ENCODE results near the gene ZNF195.
"Not testable (repeated sequence)": the region's sequence is repeated elsewhere in the genome, so short reads cannot be mapped to it uniquely, and the experiment has no call there.

The ZNF195 gene

DNA sequence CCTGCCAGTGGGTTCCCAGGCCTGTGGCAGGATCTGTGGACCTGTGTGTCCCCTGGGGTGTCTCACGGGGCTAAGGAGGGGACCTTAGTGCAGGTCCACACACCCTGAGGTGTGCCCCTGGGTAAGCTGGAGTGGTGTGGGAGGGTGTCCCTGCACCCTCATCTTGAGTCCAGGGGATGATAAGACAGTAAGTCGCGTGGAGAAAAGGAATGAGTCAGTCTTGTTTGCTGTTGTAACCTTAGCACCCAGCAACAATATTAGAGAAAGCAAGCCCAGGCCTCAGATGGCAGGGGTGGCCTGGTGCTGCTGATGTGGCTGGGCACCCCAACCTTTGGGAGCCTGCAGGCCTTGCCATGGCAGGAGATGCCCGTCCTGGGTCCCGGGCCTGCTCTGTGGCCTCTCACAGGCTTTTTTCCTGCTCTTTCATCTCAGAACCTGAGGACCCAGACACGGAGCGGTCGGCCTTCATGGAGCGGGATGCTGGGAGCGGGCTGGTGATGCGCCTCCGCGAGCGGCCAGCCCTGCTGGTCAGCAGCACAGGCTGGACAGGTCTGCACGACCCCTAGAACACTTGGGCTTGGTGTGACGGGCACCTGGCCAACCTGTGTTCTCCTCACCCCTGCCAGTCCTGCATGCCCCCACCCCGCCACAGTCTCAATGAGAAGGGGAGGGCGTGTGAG is 23.4 kb upstream of the ZNF195 start:
- DNase-seq (ENCODE audit: low read depth) = not testable (repeated sequence)

DNA sequence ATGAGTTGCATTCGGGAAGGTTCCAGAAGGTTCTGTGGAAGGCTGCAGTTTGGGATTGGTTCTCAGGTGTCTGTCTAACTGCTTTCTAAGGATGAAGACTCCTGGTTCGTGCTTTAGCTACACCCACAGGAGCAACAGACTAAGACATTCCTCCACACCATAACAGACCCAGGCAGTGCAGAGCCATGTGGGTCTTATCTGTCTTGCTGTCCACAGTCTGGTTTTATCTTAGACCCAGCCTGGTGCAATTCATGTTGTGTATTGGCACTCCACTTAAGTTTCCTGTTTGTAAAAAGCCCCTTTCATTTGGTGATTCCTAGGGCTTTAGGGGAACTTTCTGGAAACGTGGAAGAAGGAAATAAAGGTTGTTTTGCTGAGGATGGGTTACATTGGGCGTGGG is 22.1 kb upstream of the ZNF195 start:
- DNase-seq (ENCODE audit: low read depth) = not testable (repeated sequence)

DNA sequence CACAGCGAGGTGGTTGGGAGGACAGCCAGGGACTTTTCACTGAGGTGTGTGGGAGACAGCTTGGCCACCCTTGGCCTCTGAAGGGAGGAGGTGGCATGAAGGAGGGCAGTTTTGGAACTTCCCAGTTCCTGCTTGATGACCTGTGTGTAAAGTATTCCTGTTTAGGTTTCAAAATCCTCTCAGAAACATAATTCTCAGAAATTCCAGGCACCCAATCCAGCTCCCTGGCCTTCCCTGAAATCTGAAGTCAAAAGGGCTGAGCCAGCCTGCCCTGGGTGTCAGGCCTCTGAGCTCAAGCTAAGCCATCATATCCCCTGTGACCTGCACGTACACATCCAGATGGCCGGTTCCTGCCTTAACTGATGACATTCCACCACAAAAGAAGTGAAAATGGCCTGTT is 19.6 kb upstream of the ZNF195 start:
- DNase-seq (ENCODE audit: low read depth) = not testable (repeated sequence)

DNA sequence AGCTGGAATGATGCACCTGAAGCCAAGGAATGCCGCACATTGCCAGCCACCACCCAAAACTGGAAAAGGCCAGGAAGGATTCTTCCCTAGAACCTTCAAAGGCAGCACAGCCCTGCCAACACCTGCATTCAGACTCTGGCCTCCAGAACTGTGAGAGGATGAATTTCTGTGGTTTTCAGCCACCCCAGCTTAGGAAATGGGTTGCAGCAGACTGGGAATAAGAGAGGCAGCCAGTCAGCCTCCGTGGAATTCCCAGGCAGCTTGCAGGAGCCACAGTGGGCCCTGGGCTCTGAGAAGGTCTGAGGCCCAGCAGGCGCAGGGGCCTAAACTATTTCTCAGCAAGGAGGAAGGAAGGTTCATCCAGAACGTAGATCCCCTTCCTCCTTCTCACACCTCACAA is 19.2 kb upstream of the ZNF195 start:
- not testable (repeated sequence) for DNase-seq (ENCODE audit: low read depth)

DNA sequence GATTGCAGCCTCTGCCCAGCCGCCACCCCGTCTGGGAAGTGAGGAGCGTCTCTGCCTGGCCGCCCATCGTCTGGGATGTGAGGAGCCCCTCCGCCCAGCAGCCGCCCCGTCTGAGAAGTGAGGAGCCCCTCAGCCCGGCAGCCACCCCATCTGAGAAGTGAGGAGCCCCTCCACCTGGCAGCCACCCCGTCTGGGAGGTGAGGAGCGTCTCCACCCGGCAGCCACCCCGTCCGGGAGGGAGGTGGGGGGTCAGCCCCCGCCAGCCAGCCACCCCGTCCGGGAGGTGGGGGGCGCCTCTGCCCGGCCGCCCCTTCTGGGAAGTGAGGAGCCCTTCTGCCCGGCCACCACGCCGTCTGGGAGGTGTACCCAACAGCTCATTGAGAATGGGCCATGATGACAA is 18.3 kb upstream of the ZNF195 start:
- DNase-seq (ENCODE audit: low read depth) = not testable (repeated sequence)

DNA sequence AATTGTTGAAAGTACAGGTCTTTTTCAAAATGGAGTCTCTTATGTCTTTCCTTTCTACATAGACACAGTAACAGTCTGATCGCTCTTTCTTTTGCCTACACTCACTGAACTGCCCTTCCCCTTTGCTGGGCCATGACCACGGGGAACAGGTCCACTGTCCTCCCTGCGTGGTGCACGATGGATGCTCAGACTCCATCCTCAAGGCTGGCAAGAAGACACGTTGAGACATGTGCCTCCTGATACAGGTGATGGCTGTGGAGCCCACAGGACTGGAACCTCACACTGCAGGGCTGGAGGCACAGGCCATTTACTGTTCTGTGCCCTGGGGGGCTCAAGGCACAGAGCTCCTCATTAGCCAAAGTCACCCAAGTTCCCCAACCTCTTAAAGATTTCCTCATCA is 16.5 kb upstream of the ZNF195 start:
- not testable (repeated sequence) for DNase-seq (ENCODE audit: low read depth)

DNA sequence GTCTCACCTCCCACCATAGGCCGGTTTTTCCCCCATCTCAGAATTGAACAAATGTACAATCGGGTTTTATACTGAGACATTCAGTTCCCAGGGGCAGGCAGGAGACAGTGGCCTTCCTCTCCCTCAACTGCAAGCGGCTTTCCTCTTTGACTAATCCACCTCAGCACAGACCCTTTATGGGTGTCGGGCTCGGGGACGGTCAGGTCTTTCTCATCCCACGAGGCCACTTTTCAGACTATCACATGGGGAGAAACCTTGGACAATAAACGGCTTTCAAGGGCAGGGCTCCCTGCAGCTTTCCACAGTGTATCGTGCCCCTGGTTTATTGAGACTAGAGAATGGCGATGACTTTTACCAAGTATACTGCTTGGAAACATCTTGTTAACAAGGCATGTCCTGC is 16.0 kb upstream of the ZNF195 start:
- not testable (repeated sequence) for DNase-seq (ENCODE audit: low read depth)

DNA sequence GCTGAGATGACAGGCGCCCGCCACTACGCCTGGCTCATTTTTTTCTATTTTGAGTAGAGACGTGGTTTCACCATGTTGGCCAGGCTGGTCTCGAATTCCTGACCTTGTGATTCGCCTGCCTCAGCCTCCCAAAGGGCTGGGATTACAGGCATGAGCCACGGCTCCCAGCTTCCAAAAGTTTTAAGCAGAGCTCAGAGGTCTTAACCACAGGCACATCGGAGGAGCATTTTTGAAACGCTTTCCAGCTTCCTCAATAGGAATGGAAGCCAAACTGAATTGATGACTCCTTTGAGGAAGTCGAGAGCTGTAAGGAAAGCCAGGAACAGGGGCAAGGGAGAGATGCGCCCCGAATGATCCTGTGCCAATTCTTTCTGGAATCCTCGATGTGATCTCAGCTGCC is 14.5 kb upstream of the ZNF195 start:
- DNase-seq (ENCODE audit: low read depth) = not testable (repeated sequence)

DNA sequence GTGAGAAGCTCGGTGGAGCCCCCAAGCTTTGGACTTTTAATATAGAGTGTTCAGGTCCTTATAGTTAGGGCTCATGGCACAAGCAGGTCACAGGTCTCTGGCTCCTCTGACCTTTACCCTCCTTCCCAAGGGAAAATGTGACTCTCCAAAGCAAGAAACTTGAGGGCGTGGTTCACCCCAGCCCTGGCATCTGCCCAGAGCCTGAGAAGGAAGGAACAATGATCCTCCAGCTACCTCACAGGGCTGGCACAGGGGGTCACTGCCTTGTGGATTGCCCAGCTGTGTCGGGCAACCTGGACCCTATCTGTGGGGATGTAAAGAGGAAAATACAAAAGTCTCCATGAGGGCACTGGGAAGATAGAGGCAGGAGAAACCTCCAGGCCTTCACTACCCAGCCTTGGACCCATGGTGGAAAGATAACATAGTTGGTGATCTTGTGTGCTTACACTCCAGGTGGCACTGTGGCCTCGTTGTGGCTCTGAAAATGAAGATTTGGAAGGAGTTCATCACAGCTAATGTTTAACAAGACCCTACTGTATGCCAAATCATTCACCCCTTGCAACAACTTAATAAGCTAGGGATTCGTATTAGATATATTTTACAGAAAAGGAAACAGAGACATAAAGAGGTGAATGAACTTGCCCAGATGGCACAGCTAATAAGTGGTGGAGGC is 3.8 kb upstream of the ZNF195 start:
- no peak for DNase-seq (ENCODE audit: low read depth)

DNA sequence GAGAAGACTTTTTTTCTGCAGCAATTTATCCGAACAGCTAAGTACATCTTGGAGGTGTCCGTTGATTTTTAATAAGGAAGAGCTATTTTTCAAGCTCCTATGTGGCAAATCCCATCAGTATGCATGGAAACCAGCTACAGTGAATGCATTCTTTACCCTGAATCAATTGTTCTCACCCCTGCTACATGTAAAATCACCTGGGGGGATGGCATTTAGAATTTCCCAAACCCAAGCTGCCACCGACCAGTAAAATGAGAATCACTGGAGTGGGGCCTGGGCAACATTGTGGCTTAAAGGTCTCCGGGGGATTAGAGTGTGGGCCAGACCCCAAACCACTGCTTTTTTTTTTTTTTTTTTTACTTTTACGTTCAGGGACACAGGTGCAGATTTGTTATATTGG is 2.8 kb upstream of the ZNF195 start:
- DNase-seq (ENCODE audit: low read depth) = no peak

DNA sequence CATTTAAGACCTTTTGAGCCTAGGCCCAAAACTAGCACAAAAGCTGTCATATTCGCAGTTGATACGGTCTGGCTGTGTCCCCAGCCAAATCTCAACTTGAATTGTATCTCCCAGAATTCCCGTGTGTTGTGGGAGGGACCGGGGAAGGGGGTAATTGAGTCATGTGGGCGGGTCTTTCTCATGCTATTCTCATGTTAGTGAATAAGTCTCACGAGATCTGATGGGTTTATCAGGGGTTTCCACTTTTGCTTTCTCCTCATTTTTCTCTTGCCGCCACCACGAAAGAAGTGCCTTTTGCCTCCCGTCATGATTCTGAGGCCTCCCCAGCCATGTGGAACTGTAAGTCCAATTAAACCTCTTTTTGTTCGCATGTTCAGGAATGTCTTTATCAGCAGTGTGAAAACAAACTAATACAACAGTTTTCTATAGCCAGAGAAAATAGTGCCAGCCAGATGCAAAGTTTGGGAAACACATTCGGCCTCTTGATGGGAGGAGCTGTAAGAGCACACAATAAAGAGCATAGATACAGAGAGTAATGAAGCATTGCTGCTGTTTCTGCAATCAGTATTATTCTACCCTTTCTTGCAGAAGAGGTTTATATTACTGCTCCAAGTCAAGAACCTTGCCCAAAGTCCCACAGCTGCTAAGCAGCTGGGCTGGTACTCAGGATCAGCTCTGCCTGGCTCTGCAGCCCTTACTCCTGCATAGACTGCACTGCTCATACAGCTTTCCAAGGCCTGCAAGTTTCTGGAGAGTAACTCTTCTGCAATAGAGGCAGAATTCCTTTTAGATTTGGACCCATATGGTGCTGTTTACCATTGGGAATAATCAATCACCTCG is 2.0 kb upstream of the ZNF195 start:
- no peak for DNase-seq (ENCODE audit: low read depth)

DNA sequence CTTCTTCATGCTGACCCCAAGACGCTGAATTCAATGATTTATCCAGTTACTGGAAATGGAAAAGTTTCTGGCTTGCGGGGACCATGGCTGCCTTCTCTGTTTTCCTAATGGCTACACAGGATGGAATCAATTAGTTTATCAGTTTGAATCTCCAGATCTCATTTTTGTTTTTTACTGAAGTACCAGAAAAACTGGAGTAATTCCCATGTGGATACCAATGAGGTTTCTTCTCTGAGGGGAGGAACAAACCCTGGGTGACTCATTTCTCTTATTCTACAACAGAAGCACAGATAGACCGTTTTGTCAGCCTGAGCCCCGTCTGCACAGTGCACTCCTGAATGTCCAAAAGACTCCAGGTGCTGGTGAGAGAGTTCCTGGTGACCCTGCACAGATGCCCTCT is 3.4 kb downstream of the ZNF195 start:
- DNase-seq (ENCODE audit: low read depth) = no peak

DNA sequence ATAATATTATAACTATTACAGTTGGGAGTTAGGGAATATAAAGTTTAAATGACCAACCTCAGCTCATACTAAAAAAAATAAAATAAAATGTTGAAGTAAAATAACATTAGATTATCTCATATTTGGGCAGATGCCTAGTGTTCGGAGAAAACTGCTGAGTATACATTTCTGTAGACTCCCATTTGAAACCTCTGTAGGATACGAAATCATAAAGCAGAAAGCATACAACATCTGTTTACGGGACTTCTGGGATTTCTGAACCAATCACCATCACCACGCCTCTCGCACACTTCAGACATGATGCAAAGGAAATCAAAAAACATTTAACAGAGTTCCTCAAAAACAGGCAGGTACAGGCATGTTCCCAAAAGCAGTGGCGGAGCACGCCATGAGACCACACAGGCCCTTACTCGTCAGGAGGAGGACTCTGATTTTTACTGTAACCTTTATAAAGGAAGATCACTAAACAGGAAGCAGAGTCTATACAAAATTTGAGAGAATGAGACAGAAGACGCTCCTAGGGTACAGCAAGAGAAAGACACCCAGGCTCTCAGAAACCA is 8.6 kb downstream of the ZNF195 start:
- no peak for DNase-seq (ENCODE audit: low read depth)

DNA sequence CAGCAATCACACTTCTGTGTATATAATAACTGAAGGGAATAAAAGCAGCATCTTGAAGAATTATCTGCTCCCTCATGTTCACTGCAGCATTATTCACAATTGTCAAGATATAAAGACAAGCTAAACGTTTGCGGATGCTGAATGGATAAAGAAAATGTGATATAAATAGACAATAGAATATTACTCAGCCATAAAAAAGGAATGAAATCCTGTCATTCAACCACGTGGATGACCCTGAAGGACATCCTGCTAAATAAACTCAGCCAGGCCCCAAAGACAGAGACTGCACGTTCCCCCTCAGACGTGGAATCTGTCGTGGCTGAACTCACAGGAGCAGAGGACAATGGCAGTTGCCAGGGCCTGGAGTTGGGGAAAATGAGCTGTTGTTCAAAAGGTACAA is 9.6 kb downstream of the ZNF195 start:
- DNase-seq (ENCODE audit: low read depth) = no peak

DNA sequence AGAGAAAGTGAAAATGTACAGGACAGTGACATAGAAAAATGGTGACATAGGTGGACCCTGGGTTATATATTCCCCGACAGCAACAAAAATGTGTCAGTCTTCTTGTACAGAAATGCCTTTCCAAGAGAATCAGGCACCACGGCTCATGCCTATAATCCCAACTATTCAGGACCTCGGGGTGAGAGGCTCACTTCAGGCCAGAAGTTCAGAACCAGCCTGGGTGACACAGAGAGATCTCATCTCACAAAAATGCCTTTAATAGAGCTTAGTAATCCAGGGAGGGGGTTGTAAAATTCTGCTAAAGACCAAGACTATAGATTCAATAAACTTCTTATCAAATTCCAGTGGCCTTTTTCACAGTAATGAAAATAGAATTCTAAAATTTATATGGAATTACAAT is 10.7 kb downstream of the ZNF195 start:
- no peak for DNase-seq (ENCODE audit: low read depth)

DNA sequence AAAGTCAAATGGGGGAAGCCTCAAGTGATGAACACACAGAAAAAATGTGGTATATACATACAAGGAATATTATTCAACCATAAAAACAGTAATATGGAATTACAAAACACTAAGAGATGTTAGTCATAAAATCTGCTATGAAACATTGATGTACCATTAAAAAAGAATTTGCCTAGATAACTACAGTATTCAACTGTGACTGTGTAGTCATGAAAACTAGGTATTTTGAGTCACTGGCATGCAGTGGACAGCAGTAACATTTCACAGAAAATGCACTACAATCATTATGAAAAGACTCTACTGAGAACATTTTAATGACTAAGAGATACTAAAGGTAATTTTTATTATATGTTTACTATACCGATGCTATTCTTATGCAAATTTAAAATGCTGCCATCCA is 11.7 kb downstream of the ZNF195 start:
- no peak for DNase-seq (ENCODE audit: low read depth)

DNA sequence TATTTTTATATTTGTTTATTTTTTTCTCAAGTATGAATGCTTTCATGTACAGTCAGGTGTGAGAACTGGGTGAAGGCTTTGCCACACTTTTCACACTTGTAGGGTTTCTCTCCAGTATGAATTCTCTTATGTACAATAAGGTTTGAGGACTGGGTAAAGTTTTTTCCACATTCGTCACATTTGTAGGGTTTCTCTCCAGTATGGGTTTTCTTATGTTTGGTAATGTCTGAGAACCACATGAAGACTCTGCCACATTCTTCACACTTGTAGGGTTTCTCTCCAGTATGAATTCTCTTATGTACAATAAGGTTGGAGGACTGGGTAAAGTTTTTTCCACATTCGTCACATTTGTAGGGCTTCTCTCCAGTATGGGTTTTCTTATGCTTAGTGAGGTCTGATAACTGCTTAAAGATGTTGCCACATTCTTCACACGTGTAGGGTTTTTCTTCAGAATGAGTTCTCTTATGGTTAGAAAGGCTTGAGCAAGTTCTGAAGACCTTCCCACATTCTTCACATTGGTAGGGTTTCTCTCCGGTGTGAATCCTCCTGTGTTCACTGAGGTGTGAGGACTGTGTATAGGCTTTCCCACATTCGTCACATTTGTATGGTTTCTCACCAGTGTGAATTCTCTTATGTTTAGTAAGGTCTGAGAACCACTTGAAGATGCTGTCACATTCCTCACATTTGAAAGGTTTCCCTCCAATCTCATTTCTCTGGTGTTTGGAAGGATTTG is 19.7 kb downstream of the ZNF195 start:
- DNase-seq (ENCODE audit: low read depth) = no peak

DNA sequence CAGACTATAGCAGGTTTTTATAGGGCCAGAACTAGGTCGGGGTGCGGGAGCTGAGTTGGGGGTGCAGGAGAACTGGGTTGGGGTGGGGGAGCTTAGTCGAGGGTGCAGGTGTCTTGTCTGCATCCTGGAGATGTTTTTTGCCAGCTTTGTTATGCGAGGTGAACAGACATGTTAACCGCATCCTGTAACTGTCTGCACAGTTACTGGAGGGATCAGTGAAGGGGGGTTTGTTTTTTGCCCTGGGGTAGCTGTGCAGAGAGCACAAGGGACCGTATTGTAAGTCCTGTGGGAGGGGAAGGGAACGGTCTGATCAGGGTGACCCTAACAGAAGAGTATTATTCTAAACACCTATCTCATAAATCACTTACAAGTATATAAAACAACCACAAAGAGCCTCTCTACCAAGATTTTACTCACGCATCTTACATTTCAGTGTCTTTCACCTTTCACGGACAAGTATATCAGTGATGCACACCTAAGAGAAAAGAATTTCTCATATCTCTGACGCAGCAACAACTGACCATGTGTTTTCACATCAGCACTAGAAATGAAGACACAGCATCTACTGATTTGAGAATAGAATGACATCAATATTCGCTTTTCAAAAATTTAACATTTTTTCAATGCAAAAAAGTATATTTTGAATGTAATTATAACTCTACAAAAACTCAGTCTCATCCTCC is 20.8 kb downstream of the ZNF195 start:
- no peak for DNase-seq (ENCODE audit: low read depth)

DNA sequence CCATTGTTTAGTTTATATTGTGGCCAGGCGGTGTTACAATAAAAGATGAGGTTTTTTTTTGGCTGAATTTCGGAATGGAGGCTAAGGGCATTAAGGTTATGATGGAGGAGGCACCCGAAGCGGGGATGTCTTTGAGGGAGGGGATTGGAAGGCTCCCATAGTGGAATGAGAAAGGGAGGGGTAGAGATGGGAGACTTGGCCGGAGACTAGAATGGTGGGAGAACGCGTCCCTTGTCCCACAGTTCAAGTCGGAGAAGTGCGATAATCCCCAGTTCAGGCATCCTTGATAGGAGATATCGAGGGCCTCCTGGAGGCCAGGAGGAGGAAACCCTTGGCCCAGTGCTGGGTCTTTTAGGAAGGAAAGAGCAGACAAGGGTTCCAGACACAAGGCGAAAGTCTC is 21.6 kb downstream of the ZNF195 start:
- DNase-seq (ENCODE audit: low read depth) = no peak

DNA sequence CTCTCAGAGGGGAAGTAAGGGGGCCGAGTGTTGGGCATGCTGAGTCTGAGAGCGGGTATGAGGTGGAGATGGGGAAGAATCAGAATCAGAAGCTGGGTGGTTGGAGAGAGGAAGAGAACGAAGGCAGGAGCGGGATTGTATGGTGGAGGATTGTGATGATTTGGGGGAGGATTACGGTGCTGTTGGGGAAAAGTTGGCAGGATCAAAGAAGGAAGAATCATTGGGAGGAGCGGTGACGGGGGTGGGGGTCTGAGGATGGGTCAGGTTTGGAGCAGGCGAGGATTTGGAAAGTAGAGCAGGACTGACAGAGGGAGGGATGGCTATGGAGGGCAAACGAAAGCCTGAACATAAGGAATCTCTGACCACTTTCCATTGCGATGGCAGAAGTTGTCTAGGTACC is 22.1 kb downstream of the ZNF195 start:
- no peak for DNase-seq (ENCODE audit: low read depth)

DNA sequence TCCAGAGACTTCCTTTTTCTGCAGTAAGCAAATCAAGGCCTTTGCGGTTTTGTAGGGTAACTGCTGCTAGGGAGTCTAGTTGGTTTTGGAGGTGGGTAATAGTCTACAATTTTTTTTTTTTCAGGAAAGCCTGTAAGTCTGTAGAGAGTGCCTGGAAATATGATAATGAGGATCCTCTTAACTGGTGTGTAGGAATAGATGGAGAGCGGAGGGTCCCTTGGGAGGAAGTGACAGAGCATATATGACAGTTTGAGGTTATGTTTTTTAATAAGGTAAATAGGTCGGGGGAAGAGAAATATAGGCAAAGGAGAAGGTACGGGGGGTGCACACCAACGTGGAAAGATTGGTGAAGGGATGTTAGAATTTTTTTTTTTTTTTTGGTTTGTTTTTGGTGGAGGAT is 25.9 kb downstream of the ZNF195 start:
- DNase-seq (ENCODE audit: low read depth) = no peak

DNA sequence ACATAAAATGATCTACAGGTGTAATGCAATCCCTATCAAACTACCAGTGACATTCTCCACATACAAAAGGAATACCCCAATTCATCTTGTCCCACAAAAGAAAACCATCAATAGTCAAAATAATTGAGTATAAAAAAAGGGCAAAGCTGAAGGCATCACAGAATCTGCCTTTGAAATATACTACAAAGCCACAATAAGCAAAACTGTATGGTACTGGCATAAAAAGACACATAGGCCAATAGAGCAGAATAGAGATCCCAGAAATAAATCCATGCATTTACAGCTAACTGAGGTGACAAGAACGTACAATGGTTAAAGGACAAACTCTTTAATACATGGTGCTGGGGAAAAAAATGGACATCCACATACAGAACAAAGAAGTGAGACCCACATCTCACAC is 31.8 kb downstream of the ZNF195 start:
- DNase-seq (ENCODE audit: low read depth) = no peak

Data from stimulated activated CD8-positive, alpha-beta memory T cell treated with anti-CD3 and anti-CD28 coated beads, Interleukin-12 subunit alpha, Interleukin-12 subunit beta, amount 100 ng/mL, for 1 hour (primary cell).